B cell (primary cell): ENCODE data around the gene MINDY4B. TPM values are rescaled to one million over a fixed set of nuclear protein-coding genes. Genes with fewer than 3 reads are reported as not detected.

ENCODE experiments used
- ATAC-seq: fragments of 200-7000 bp; cut with Tn5 transposase; one replicate; pipeline ENCODE4 v1.10.0; 2021; ENCODE audit warnings: low read depth, mild to moderate bottlenecking, moderate number of reproducible peaks, moderate library complexity
- CTCF ChIA-PET: fragments of 350-600 bp; sonication (Branson Sonifier 250); formaldehyde crosslinking; loops from one replicate; lab custom pipeline; 2021; ENCODE audit warnings: antibody characterized with exemption, inconsistent platforms; lab: Charles Lee
- POLR2A ChIA-PET: fragments of 350-600 bp; sonication (Branson Sonifier 250); formaldehyde crosslinking; loops from one replicate; lab custom pipeline; 2021; ENCODE audit warnings: antibody characterized with exemption; lab: Charles Lee
- DNase-seq: peaks from one replicate; pipeline ENCODE4 v3.0.0; 2013
- H2AFZ ChIP-seq: 2 replicates; pipeline ENCODE4 v1.6.1; 2012; ENCODE audit warnings: mild to moderate bottlenecking, low read depth, low read length; ENCODE audit not compliant: insufficient read depth, poor library complexity, severe bottlenecking
- H3K27ac ChIP-seq, 2 donors: 1 replicate in 1 of 2; 2 replicates in 1 of 2; pipeline ENCODE4 v1.5.1; 2012 to 2013; ENCODE audit warnings: low read length in 2 of 2, mild to moderate bottlenecking in 2 of 2, moderate library complexity in 1 of 2
- H3K27me3 ChIP-seq, 4 experiments: fragments of 200-600 bp in 1 of 4; sonication (generic) in 1 of 4; replicated peaks in 1 of 4; 1 replicate in 2 of 4; 2 replicates in 2 of 4; pipeline versions ENCODE4 v1.6.1 to v1.7.0; 2013 to 2016; ENCODE audit warnings: low read length in 3 of 4, mild to moderate bottlenecking in 2 of 4, mixed read lengths in 1 of 4, moderate library complexity in 1 of 4; ENCODE audit not compliant: insufficient read depth in 4 of 4, control insufficient read depth in 3 of 4; ENCODE audit errors: control extremely low read depth in 1 of 4
- H3K36me3 ChIP-seq, 2 experiments: replicated peaks in 1 of 2; 1 replicate in 1 of 2; 2 replicates in 1 of 2; pipeline versions ENCODE4 v1.6.1 to v1.7.1; 2013; ENCODE audit warnings: low read length in 1 of 2; ENCODE audit not compliant: insufficient read depth in 2 of 2, control insufficient read depth in 1 of 2; ENCODE audit errors: control extremely low read depth in 1 of 2, extremely low read depth in 1 of 2
- H3K4me1 ChIP-seq, 2 donors: fragments of 200-600 bp in 1 of 2; sonication (generic) in 1 of 2; 1 replicate in 1 of 2; 2 replicates in 1 of 2; pipeline versions ENCODE4 v1.5.1 to v1.6.1; 2013 to 2017; ENCODE audit warnings: low read length in 2 of 2; ENCODE audit not compliant: control insufficient read depth in 2 of 2, insufficient read depth in 2 of 2
- H3K4me2 ChIP-seq: replicated peaks from 2 replicates; pipeline ENCODE3; 2012; ENCODE audit warnings: mild to moderate bottlenecking, low read depth, low read length; ENCODE audit not compliant: poor library complexity, severe bottlenecking
- H3K4me3 ChIP-seq, 5 experiments: fragments of 200-600 bp in 1 of 5; sonication (generic) in 1 of 5; 1 replicate in 3 of 5; 2 replicates in 2 of 5; pipeline versions ENCODE4 v1.5.1 to v1.7.0; 2011 to 2016; ENCODE audit warnings: low read length in 4 of 5, mild to moderate bottlenecking in 4 of 5, low read depth in 2 of 5, control low read depth in 1 of 5, moderate library complexity in 1 of 5; ENCODE audit not compliant: insufficient read depth in 1 of 5; ENCODE audit errors: control extremely low read depth in 1 of 5, extremely low read depth in 1 of 5
- H3K79me2 ChIP-seq: fragments of 200-600 bp; sonication (generic); one replicate; pipeline ENCODE4 v1.6.0; 2016; ENCODE audit warnings: low read length; ENCODE audit not compliant: control insufficient read depth, insufficient read depth
- H3K9ac ChIP-seq: fragments of 200-600 bp; sonication (generic); 2 replicates; pipeline ENCODE4 v1.6.1; 2017; ENCODE audit warnings: mild to moderate bottlenecking, low read length, moderate library complexity
- H3K9me3 ChIP-seq, 3 donors: one replicate each; pipeline versions ENCODE4 v1.6.1 to v1.7.1; 2013; ENCODE audit warnings: low read length in 2 of 3; ENCODE audit not compliant: control insufficient read depth in 2 of 3, insufficient read depth in 1 of 3; ENCODE audit errors: control extremely low read depth in 1 of 3
- H4K20me1 ChIP-seq: 2 replicates; pipeline ENCODE4 v1.6.0; 2012; ENCODE audit warnings: mild to moderate bottlenecking, low read length; ENCODE audit not compliant: insufficient read depth, control insufficient read depth, poor library complexity, severe bottlenecking
- H3K27ac Mint-ChIP-seq: one replicate; pipeline ENCODE4 v1.8.0; 2021; ENCODE audit warnings: mixed read lengths
- H3K27me3 Mint-ChIP-seq: one replicate; pipeline ENCODE4 v1.8.0; 2021; ENCODE audit warnings: mixed read lengths
- H3K4me1 Mint-ChIP-seq: one replicate; pipeline ENCODE4 v1.8.0; 2021; ENCODE audit warnings: mixed read lengths
- H3K4me3 Mint-ChIP-seq: one replicate; pipeline ENCODE4 v1.8.0; 2021; ENCODE audit warnings: mixed read lengths
- H3K9me3 Mint-ChIP-seq: one replicate; pipeline ENCODE4 v1.8.0; 2022; ENCODE audit warnings: mixed read lengths; ENCODE audit not compliant: insufficient read depth
- CTCF ChIP-seq: fragments of 200-600 bp; IDR thresholded peaks from one replicate; pipeline ENCODE4 v1.8.0; 2022; ENCODE audit warnings: antibody characterized with exemption, mild to moderate bottlenecking
- EZH2 ChIP-seq: IDR thresholded peaks from 2 replicates; pipeline ENCODE4 v1.6.1; 2012; ENCODE audit warnings: borderline replicate concordance, low read depth, mild to moderate bottlenecking, moderate library complexity, low read length; ENCODE audit not compliant: insufficient read depth, poor library complexity, severe bottlenecking
- WGBS: methylation state at CpG from one replicate; pipeline ENCODE4 v1.1.5; 2013; ENCODE audit warnings: missing lambda C conversion rate; ENCODE audit not compliant: insufficient coverage; 5-methylcytosine and 5-hydroxymethylcytosine counted together
- intact Hi-C: fragments of 100-400 bp; cut with micrococcal nuclease; formaldehyde crosslinking; loops from one replicate; pipeline ENCODE4 v1.10.0; 2022
- polyA plus RNA-seq: library from polyadenylated mRNA; depleted of rRNA; stranded (reverse); fragments of >200 nt; gene quantifications from 2 replicates; pipeline ENCODE4 v1.2.3, GENCODE V29; 2012
- total RNA-seq, 2 donors: library from RNA; stranded (reverse); fragments of 120-200 nt in 1 of 2; gene quantifications; 1 replicate in 1 of 2; 2 replicates in 1 of 2; pipeline versions ENCODE4 v1.2.3 to v1.2.4, GENCODE V29; 2013 to 2022

The MINDY4B gene
- total and polyA plus RNA-seq, 2 donors (not counting 1 experiment from before 2014, with no cell fraction given), result not detected

GRCh38 chr3:150887031-150887430 is 18.2 kb downstream of the MINDY4B start:
- no peak for ATAC-seq
- no peak overlapping the region for H3K4me2 ChIP-seq
- WGBS, result 100% methylated on average over 1 of the region's 2 CpGs
- H3K27ac ChIP-seq, result no peak overlapping the region
- ChIA-PET CTCF (no interaction called here), POLR2A (no interaction called here)
- TF ChIP-seq EZH2 (no peak), CTCF (no peak)
- Mint-ChIP-seq H3K27ac (no peak overlapping the region), H3K4me3 (no peak overlapping the region), H3K4me1 (no peaks in the 10 kb centered on the region), H3K27me3 (peaks cover 36% of the 10 kb centered on the region), H3K9me3 (peaks cover 3% of the 10 kb centered on the region)
- H4K20me1 ChIP-seq, result no peaks in the 10 kb centered on the region
- H3K27me3 ChIP-seq, result peaks cover 0 to 6% (median 0%) of the 10 kb centered on the region in 4 experiments
- no peaks in the 10 kb centered on the region for H3K4me1 ChIP-seq
- no peaks in the 10 kb centered on the region for H3K36me3 ChIP-seq
- no peak overlapping the region for H3K9ac ChIP-seq
- intact Hi-C loops, result no loop called here
- peaks cover 0 to 4% (median 0%) of the 10 kb centered on the region in 3 donors for H3K9me3 ChIP-seq
- no peak overlapping the region for H2AFZ ChIP-seq
- no peak overlapping the region for H3K4me3 ChIP-seq
- no peak for DNase-seq
- H3K79me2 ChIP-seq, result no peaks in the 10 kb centered on the region

GRCh38 chr3:150885535-150885934 is 19.7 kb downstream of the MINDY4B start:
- CTCF ChIA-PET, result no interaction called here
- no peak overlapping the region for H3K4me3 Mint-ChIP-seq
- H4K20me1 ChIP-seq, result no peaks in the 10 kb centered on the region

More at GRCh38 chr3:150885535-150885934, 19.7 kb downstream of the MINDY4B start:
- TF ChIP-seq CTCF, result no peak
- no peak for TF ChIP-seq EZH2
- Histone ChIP-seq H3K27ac (no peak overlapping the region), H3K27me3 (peaks cover 0 to 6% (median 0%) of the 10 kb centered on the region in 4 experiments), H3K36me3 (no peaks in the 10 kb centered on the region), H3K4me3 (no peak overlapping the region), H2AFZ (no peak overlapping the region), H3K4me1 (no peaks in the 10 kb centered on the region), H3K9ac (no peak overlapping the region), H3K9me3 (no peaks in the 10 kb centered on the region), H3K4me2 (no peak overlapping the region), H3K79me2 (no peaks in the 10 kb centered on the region)
- POLR2A ChIA-PET, result no interaction called here
- no peak for ATAC-seq
- Mint-ChIP-seq H3K4me1 (no peaks in the 10 kb centered on the region), H3K9me3 (peaks cover 3% of the 10 kb centered on the region), H3K27ac (no peak overlapping the region), H3K27me3 (peaks cover 28% of the 10 kb centered on the region)
- DNase-seq, result no peak
- intact Hi-C loops, result no loop called here
- 43% methylated on average over 1 of the region's 3 CpGs for WGBS
